ACC112 (cell line): ENCODE data around the gene PTBP3.

Experiments
- H2AFZ ChIP-seq: fragments of 200-600 bp; sonication (generic); one replicate; pipeline ENCODE4 v1.6.0; 2017; ENCODE audit warnings: antibody characterized with exemption, low read length; ENCODE audit not compliant: unreplicated experiment
- H3K27ac ChIP-seq: fragments of 200-600 bp; sonication (generic); 2 replicates; pipeline ENCODE4 v1.5.1; 2014; ENCODE audit warnings: low read depth, mild to moderate bottlenecking, antibody characterized with exemption, low read length, moderate library complexity
- H3K27me3 ChIP-seq: fragments of 200-600 bp; sonication (generic); 2 replicates; pipeline ENCODE4 v1.6.1; 2014; ENCODE audit warnings: mild to moderate bottlenecking, antibody characterized with exemption, low read length, moderate library complexity, mixed read lengths; ENCODE audit not compliant: insufficient read depth
- H3K36me3 ChIP-seq: fragments of 200-600 bp; sonication (generic); 2 replicates; pipeline ENCODE4 v1.6.1; 2016; ENCODE audit warnings: mild to moderate bottlenecking, antibody characterized with exemption, low read length, moderate library complexity, mixed read lengths; ENCODE audit not compliant: insufficient read depth
- H3K4me1 ChIP-seq: fragments of 200-600 bp; sonication (generic); one replicate; pipeline ENCODE4 v1.6.1; 2016; ENCODE audit warnings: low read length, mixed read lengths; ENCODE audit not compliant: insufficient read depth, unreplicated experiment, control insufficient read depth
- H3K4me3 ChIP-seq: fragments of 200-600 bp; sonication (generic); 2 replicates; pipeline ENCODE4 v1.5.1; 2014; ENCODE audit warnings: mild to moderate bottlenecking, low read depth, low read length
- H3K79me2 ChIP-seq: fragments of 200-600 bp; sonication (generic); one replicate; pipeline ENCODE4 v1.6.0; 2016; ENCODE audit warnings: low read length; ENCODE audit not compliant: control insufficient read depth, unreplicated experiment, insufficient read depth

PTBP3 gene, protein sequence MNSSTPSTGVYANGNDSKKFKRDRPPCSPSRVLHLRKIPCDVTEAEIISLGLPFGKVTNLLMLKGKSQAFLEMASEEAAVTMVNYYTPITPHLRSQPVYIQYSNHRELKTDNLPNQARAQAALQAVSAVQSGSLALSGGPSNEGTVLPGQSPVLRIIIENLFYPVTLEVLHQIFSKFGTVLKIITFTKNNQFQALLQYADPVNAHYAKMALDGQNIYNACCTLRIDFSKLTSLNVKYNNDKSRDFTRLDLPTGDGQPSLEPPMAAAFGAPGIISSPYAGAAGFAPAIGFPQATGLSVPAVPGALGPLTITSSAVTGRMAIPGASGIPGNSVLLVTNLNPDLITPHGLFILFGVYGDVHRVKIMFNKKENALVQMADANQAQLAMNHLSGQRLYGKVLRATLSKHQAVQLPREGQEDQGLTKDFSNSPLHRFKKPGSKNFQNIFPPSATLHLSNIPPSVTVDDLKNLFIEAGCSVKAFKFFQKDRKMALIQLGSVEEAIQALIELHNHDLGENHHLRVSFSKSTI

GRCh38 chr9:112332977-112333638 lies at the start of gene PTBP3:
Gene PTBP3, minus strand, starts transcription at chr9:112333619. Its CDS starts 35,754 bp downstream, at chr9:112297865.
- peaks cover 10% of the 10 kb centered on the region for H3K4me1 ChIP-seq
- peak within 1 kb of the TSS; percentile 91 for H3K4me3 ChIP-seq
- peak within 1 kb of the TSS; percentile 100 for H2AFZ ChIP-seq
- no peaks in the 10 kb centered on the region for H3K36me3 ChIP-seq
- H3K27me3 ChIP-seq = no peaks in the 10 kb centered on the region
- peak within 1 kb of the TSS; percentile 81 for H3K27ac ChIP-seq
- peaks cover 48% of the 10 kb centered on the region for H3K79me2 ChIP-seq

- H3K4me3 ChIP-seq = 0 out of 2 replicates have a peak overlapping the region, but pooled peaks have one; percentile 9
- H3K27me3 ChIP-seq = no peaks in the 10 kb centered on the region
- H3K36me3 ChIP-seq = no peaks in the 10 kb centered on the region
- no peak overlapping the region for H2AFZ ChIP-seq
- H3K4me1 ChIP-seq = peaks cover 23% of the 10 kb centered on the region
- peaks cover 69% of the 10 kb centered on the region for H3K79me2 ChIP-seq
- no peak overlapping the region for H3K27ac ChIP-seq
Measured at GRCh38 chr9:112382501-112383364, 49.3 kb upstream of the PTBP3 start.

DNA sequence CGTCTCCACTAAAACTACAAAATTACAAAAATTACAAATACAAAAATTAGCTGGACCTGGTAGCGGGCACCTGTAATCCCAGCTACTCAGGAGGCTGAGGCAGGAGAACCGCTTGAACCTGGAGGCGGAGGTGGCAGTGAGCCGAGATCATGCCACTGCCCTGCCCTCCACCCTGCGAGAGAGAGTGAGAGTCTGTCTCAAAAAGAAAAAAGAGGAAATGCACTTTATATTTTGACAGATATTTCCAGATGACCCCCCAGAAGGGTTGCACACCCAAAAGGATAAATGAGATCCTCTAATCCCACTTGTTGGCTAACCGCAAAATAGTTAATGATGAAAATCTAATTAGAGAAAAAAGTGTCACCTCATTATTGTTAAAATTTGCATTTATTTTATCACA lies 48.6 kb upstream of the PTBP3 start:
- 0 out of 2 replicates have a peak overlapping the region, but pooled peaks have one; percentile 9 for H3K4me3 ChIP-seq
- no peaks in the 10 kb centered on the region for H3K36me3 ChIP-seq
- peaks cover 71% of the 10 kb centered on the region for H3K79me2 ChIP-seq
- no peaks in the 10 kb centered on the region for H3K27me3 ChIP-seq
- peaks cover 29% of the 10 kb centered on the region for H3K4me1 ChIP-seq
- H3K27ac ChIP-seq = no peak overlapping the region
- H2AFZ ChIP-seq = no peak overlapping the region

DNA sequence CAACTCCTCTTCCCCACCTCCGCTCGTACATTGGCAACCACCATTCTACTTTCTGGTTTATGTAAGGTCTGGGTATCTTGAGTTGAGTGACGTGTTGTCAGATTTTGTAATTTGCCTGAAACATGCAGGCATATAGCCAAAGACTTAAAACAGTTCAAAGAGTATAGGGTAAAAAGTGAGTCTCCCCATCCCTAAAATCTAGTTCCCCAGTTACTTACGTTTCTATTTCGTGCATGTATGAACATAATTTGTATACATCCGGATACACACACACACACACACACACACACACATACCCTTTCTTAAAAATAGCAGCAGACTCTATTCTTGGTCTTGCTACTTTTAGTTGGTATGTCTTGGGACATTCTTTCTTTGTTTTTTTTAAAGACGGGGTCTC lies 47.4 kb upstream of the PTBP3 start:
- Histone ChIP-seq H3K79me2 (peaks cover 70% of the 10 kb centered on the region), H3K4me1 (peaks cover 33% of the 10 kb centered on the region), H3K36me3 (no peaks in the 10 kb centered on the region), H3K27ac (peak overlapping the region; percentile 62), H2AFZ (peak overlapping the region; percentile 92), H3K4me3 (peak overlapping the region; percentile 91), H3K27me3 (no peaks in the 10 kb centered on the region)

GRCh38 chr9:112380102-112380824 lies 46.8 kb upstream of the PTBP3 start, which contains the start of gene HSDL2:
Gene HSDL2, plus strand, starts transcription at chr9:112380108. Its CDS starts 56 bp downstream, at chr9:112380164.
- Histone ChIP-seq H3K27me3 (no peaks in the 10 kb centered on the region), H3K4me1 (peaks cover 33% of the 10 kb centered on the region), H3K79me2 (peaks cover 70% of the 10 kb centered on the region), H2AFZ (peak within 1 kb of the TSS; percentile 92), H3K36me3 (no peaks in the 10 kb centered on the region), H3K27ac (peak within 1 kb of the TSS; percentile 84), H3K4me3 (peak within 1 kb of the TSS; percentile 91)

GRCh38 chr9:112379177-112380101 lies 46.0 kb upstream of the PTBP3 start:
- Histone ChIP-seq H3K4me3 (peak overlapping the region; percentile 91), H3K27me3 (no peaks in the 10 kb centered on the region), H2AFZ (peak overlapping the region; percentile 91), H3K27ac (peak overlapping the region; percentile 84), H3K4me1 (peaks cover 33% of the 10 kb centered on the region), H3K79me2 (peaks cover 65% of the 10 kb centered on the region), H3K36me3 (no peaks in the 10 kb centered on the region)

DNA sequence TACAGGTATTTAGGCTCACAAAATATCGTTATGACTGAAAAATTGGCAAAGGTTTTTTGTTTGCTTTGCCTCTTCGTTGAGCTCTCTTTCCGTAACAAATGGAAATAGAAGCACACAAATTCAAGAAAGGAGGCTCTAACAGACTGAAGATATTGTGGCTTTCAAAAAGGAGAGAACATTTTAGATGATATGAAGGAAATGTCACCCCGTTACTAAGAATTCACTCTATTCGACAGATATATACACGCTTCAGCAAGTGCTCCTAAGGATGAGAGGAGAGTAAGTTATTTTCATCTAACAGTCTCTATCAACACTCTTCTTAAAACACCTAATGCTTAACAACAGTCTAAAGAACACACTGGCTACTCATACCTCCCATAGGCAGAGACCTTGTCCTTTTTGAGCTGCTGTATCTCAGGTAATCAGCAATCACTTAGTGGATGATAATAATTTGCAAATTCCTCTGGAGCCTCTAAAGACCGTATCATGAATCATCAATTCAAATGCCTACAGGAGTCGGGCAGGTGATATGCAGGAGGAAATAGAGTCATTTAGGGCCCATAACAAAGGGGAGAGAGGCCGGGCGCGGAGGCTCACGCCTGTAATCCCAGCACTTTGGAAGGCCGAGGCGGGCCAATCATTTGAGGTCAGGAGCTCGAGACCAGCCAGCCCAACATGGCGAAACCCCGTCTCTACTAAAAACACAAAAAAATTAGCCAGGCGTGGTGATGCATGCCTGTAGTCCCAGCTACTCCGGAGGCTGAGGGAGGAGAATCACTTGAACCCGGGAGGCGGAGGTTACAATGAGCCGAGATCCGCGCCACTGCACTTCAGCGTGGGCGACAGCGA lies 45.1 kb upstream of the PTBP3 start:
- H3K4me1 ChIP-seq = peaks cover 26% of the 10 kb centered on the region
- H3K27ac ChIP-seq = peak overlapping the region; percentile 84
- H3K4me3 ChIP-seq = peak overlapping the region; percentile 91
- H2AFZ ChIP-seq = peak overlapping the region; percentile 91
- peaks cover 56% of the 10 kb centered on the region for H3K79me2 ChIP-seq
- H3K27me3 ChIP-seq = no peaks in the 10 kb centered on the region
- H3K36me3 ChIP-seq = no peaks in the 10 kb centered on the region

DNA sequence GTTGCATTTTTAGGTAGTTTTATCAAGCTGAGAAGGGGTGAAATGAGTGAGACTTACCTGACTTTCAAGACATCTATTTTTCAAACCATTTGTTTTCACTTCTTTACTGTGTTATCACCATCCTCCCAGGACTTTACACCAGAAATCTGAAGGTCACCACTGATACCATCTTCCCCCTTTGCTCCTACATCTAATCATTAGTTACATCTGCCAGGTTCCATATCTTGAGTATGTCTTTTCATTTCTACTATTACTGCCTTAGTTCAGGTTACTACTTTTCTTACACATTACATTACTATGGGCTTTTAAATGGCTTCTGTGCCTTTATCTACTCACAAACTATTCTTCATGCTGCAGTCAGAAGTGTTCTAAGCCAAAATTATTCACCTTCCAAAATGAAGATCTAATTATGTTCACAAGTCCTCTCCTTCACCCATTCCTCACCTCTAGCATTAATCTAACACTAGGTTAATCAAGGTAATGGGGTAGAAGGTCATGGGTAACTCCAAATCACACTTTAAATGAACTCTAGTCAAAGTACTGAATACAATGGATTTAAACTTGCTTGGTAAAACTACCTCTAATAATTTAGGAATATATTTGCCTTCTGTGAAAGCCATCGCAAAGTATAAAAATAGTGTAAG lies 44.4 kb upstream of the PTBP3 start:
- H3K36me3 ChIP-seq = no peaks in the 10 kb centered on the region
- H3K27ac ChIP-seq = no peak overlapping the region
- H3K27me3 ChIP-seq = no peaks in the 10 kb centered on the region
- peaks cover 24% of the 10 kb centered on the region for H3K4me1 ChIP-seq
- H3K79me2 ChIP-seq = peaks cover 50% of the 10 kb centered on the region
- peak overlapping the region; percentile 91 for H3K4me3 ChIP-seq
- H2AFZ ChIP-seq = peak overlapping the region; percentile 91
